H1 (cell line): ENCODE results near the gene CIAO3. TPM values are rescaled to one million over a fixed set of nuclear protein-coding genes. Genes with fewer than 3 reads are reported as not detected.

Source experiments
- CTCF ChIA-PET: fragments of 300-600 bp; sonication (Branson Sonifier 250); formaldehyde crosslinking; loops from one replicate; lab custom pipeline; 2021; ENCODE audit not compliant: partially characterized antibody; lab: Charles Lee
- POLR2A ChIA-PET: fragments of 300-600 bp; sonication (Branson Sonifier 250); formaldehyde crosslinking; loops from one replicate; lab custom pipeline; 2021; ENCODE audit warnings: inconsistent platforms; ENCODE audit not compliant: partially characterized antibody; lab: Charles Lee
- DNase-seq, 2 experiments: peaks; one replicate each; pipeline versions ENCODE4 v3.0.0 to v3.0.0-alpha.2; 2010 to 2022; ENCODE audit warnings: low spot score in 2 of 2, low read depth in 1 of 2, mixed read lengths in 1 of 2
- FAIRE-seq: peaks from 2 replicates; lab custom pipeline; 2011; peaks lifted over from hg19 to GRCh38; lab: Jason Lieb, UNC
- H2AFZ ChIP-seq: 2 replicates; pipeline ENCODE4 v1.8.1; 2012; ENCODE audit warnings: low read length, inconsistent platforms
- H2AK5ac ChIP-seq: 2 replicates; pipeline ENCODE4 v1.6.1; 2013; ENCODE audit warnings: low read depth, low read length
- H2BK120ac ChIP-seq: replicated peaks from 2 replicates; pipeline ENCODE3; 2013; ENCODE audit warnings: low read depth, low read length, inconsistent platforms
- H2BK12ac ChIP-seq: 2 replicates; pipeline ENCODE4 v1.6.1; 2013; ENCODE audit warnings: low read depth, low read length
- H2BK15ac ChIP-seq: 2 replicates; pipeline ENCODE4 v1.6.1; 2013; ENCODE audit warnings: low read length
- H2BK20ac ChIP-seq: 2 replicates; pipeline ENCODE4 v1.6.1; 2013; ENCODE audit warnings: low read length
- H2BK5ac ChIP-seq: 2 replicates; pipeline ENCODE4 v1.6.1; 2013; ENCODE audit warnings: low read depth, low read length
- H3K14ac ChIP-seq: 2 replicates; pipeline ENCODE4 v1.6.1; 2013; ENCODE audit warnings: inconsistent platforms; ENCODE audit not compliant: insufficient read length
- H3K18ac ChIP-seq: 2 replicates; pipeline ENCODE4 v1.6.1; 2013; ENCODE audit warnings: low read length; ENCODE audit errors: extremely low read depth
- H3K23ac ChIP-seq: 2 replicates; pipeline ENCODE4 v1.6.1; 2013; ENCODE audit warnings: inconsistent platforms; ENCODE audit not compliant: insufficient read length
- H3K23me2 ChIP-seq: 2 replicates; pipeline ENCODE4 v1.6.1; 2013; ENCODE audit warnings: low read depth, low read length
- H3K27ac ChIP-seq: 2 replicates; pipeline ENCODE4 v1.6.1; 2011; ENCODE audit warnings: low read depth, low read length, inconsistent platforms
- H3K27me3 ChIP-seq, 4 experiments: replicated peaks in 1 of 4; 1 replicate in 1 of 4; 2 replicates in 3 of 4; pipeline versions ENCODE4 v1.6.1 to v1.8.1; 2011 to 2013; ENCODE audit warnings: low read length in 3 of 4, mild to moderate bottlenecking in 3 of 4, inconsistent platforms in 2 of 4, mixed read lengths in 2 of 4, moderate library complexity in 1 of 4; ENCODE audit not compliant: control insufficient read depth in 3 of 4, insufficient read depth in 3 of 4; ENCODE audit errors: extremely low read depth in 1 of 4
- H3K36me3 ChIP-seq, 4 experiments: 2 replicates each; pipeline versions ENCODE4 v1.6.1 to v1.8.1; 2011 to 2013; ENCODE audit warnings: mild to moderate bottlenecking in 4 of 4, low read length in 3 of 4, moderate library complexity in 2 of 4, control low read depth in 1 of 4, inconsistent platforms in 1 of 4; ENCODE audit not compliant: insufficient read depth in 4 of 4, control insufficient read depth in 2 of 4
- H3K4ac ChIP-seq: replicated peaks from 2 replicates; pipeline ENCODE3; 2013; ENCODE audit warnings: low read length, low read depth, mixed read lengths, inconsistent platforms; ENCODE audit not compliant: insufficient read length
- H3K4me1 ChIP-seq, 4 experiments: replicated peaks in 1 of 4; 1 replicate in 1 of 4; 2 replicates in 3 of 4; pipeline versions ENCODE4 v1.6.1 to v1.8.1; 2011 to 2013; ENCODE audit warnings: low read length in 3 of 4, inconsistent platforms in 2 of 4, mixed read lengths in 1 of 4; ENCODE audit not compliant: insufficient read depth in 4 of 4, control insufficient read depth in 3 of 4
- H3K4me2 ChIP-seq, 2 experiments: 2 replicates each; pipeline versions ENCODE4 v1.6.1 to v1.8.1; 2011 to 2013; ENCODE audit warnings: low read depth in 2 of 2, low read length in 2 of 2, control low read depth in 1 of 2, inconsistent platforms in 1 of 2, mild to moderate bottlenecking in 1 of 2; ENCODE audit not compliant: insufficient read depth in 1 of 2
- H3K4me3 ChIP-seq, 4 experiments: fragments of 200-600, 300-600 bp in 1 of 4; sonication (generic), shearing (Covaris generic), sonication (Bioruptor Twin) in 1 of 4; 2 replicates each; pipeline versions ENCODE4 v1.5.1 to v1.8.1; 2011 to 2016; ENCODE audit warnings: low read length in 4 of 4, low read depth in 3 of 4, control low read depth in 2 of 4, inconsistent platforms in 2 of 4, mild to moderate bottlenecking in 2 of 4, mixed read lengths in 1 of 4, moderate library complexity in 1 of 4; ENCODE audit not compliant: insufficient read depth in 2 of 4; ENCODE audit errors: extremely low read depth in 1 of 4
- H3K56ac ChIP-seq: replicated peaks from 2 replicates; pipeline ENCODE3; 2013; ENCODE audit warnings: low read depth, mild to moderate bottlenecking, mixed read lengths, low read length, inconsistent platforms; ENCODE audit not compliant: insufficient read length
- H3K79me1 ChIP-seq: 2 replicates; pipeline ENCODE4 v1.6.1; 2013; ENCODE audit warnings: low read depth, low read length, control low read depth
- H3K79me2 ChIP-seq, 2 experiments: 2 replicates each; pipeline versions ENCODE4 v1.6.1 to v1.8.1; 2012 to 2013; ENCODE audit warnings: low read length in 2 of 2, mild to moderate bottlenecking in 2 of 2, inconsistent platforms in 1 of 2; ENCODE audit not compliant: insufficient read depth in 2 of 2, control insufficient read depth in 1 of 2
- H3K9ac ChIP-seq, 4 experiments: replicated peaks in 1 of 4; 1 replicate in 1 of 4; 2 replicates in 3 of 4; pipeline versions ENCODE4 v1.6.1 to v1.8.1; 2011 to 2013; ENCODE audit warnings: low read depth in 3 of 4, low read length in 3 of 4, control low read depth in 2 of 4, mild to moderate bottlenecking in 2 of 4, moderate library complexity in 2 of 4, inconsistent platforms in 1 of 4; ENCODE audit errors: extremely low read depth in 1 of 4
- H3K9me3 ChIP-seq, 2 experiments: 2 replicates each; pipeline versions ENCODE4 v1.6.1 to v1.8.1; 2012 to 2013; ENCODE audit warnings: mild to moderate bottlenecking in 2 of 2, moderate library complexity in 2 of 2, control low read depth in 1 of 2, inconsistent platforms in 1 of 2, low read depth in 1 of 2, low read length in 1 of 2, mixed read lengths in 1 of 2; ENCODE audit not compliant: insufficient read depth in 2 of 2
- H4K20me1 ChIP-seq, 2 experiments: replicated peaks in 1 of 2; 2 replicates each; pipeline versions ENCODE3 to v1.8.1; 2011 to 2013; ENCODE audit warnings: inconsistent platforms in 2 of 2, low read length in 2 of 2, mild to moderate bottlenecking in 1 of 2; ENCODE audit not compliant: insufficient read depth in 2 of 2, control insufficient read depth in 1 of 2
- H4K5ac ChIP-seq: 2 replicates; pipeline ENCODE4 v1.6.1; 2013; ENCODE audit warnings: low read length, low read depth, mixed read lengths, inconsistent platforms; ENCODE audit not compliant: insufficient read length
- H4K8ac ChIP-seq: 2 replicates; pipeline ENCODE4 v1.8.0; 2013; ENCODE audit warnings: mild to moderate bottlenecking, moderate library complexity, low read length, inconsistent platforms; ENCODE audit not compliant: insufficient read depth; ENCODE audit errors: extremely low read depth
- H4K91ac ChIP-seq: replicated peaks from 2 replicates; pipeline ENCODE3; 2013; ENCODE audit warnings: low read length, mixed read lengths, inconsistent platforms; ENCODE audit not compliant: insufficient read length
- BACH1 ChIP-seq: IDR thresholded peaks from 2 replicates; pipeline ENCODE4 v1.6.1; 2012; ENCODE audit warnings: low read length, improper control_type of control experiment
- EGR1 ChIP-seq: IDR thresholded peaks from 2 replicates; pipeline ENCODE4 v1.6.1; 2011; ENCODE audit warnings: low read depth, low read length, borderline replicate concordance
- HDAC2 ChIP-seq, 2 experiments: fragments of 300-600 bp in 1 of 2; sonication (generic) in 1 of 2; IDR thresholded peaks; 2 replicates each; pipeline ENCODE4 v1.6.1; 2011 to 2012; ENCODE audit warnings: low read depth in 2 of 2, low read length in 2 of 2, mild to moderate bottlenecking in 2 of 2, moderate library complexity in 2 of 2, borderline replicate concordance in 1 of 2, inconsistent platforms in 1 of 2
- JUN ChIP-seq: IDR thresholded peaks from 2 replicates; pipeline ENCODE4 v1.6.1; 2011; ENCODE audit warnings: low read depth, mild to moderate bottlenecking, improper control_type of control experiment, low read length
- NANOG ChIP-seq: IDR thresholded peaks from 2 replicates; pipeline ENCODE4 v1.6.1; 2011; ENCODE audit warnings: low read length, low read depth, mild to moderate bottlenecking, inconsistent platforms; ENCODE audit not compliant: insufficient read depth, poor library complexity, severe bottlenecking
- SP4 ChIP-seq: IDR thresholded peaks from 2 replicates; pipeline ENCODE4 v1.6.1; 2012; ENCODE audit warnings: low read length, inconsistent platforms
- SRF ChIP-seq: IDR thresholded peaks from 2 replicates; pipeline ENCODE4 v1.6.1; 2011; ENCODE audit warnings: mild to moderate bottlenecking, low read depth, low read length, moderate library complexity
- ZNF274 ChIP-seq: IDR thresholded peaks from 2 replicates; pipeline ENCODE4 v1.7.0; 2012; ENCODE audit warnings: low read length, borderline replicate concordance; ENCODE audit errors: extremely low read depth
- WGBS, 2 experiments: shearing (Covaris generic) in 1 of 2; methylation state at CpG; one replicate each; pipeline versions ENCODE4 v1.1.6 to v1.1.7; 2013 to 2015; ENCODE audit warnings: low lambda C conversion rate in 2 of 2, mixed read lengths in 2 of 2, inconsistent platforms in 1 of 2, low coverage in 1 of 2, missing lambda C conversion rate in 1 of 2; ENCODE audit not compliant: insufficient replicate concordance in 2 of 2, insufficient coverage in 1 of 2, insufficient read length in 1 of 2; ENCODE audit errors: extremely low coverage in 1 of 2, missing lambda C conversion rate in 1 of 2; 5-methylcytosine and 5-hydroxymethylcytosine counted together
- polyA plus RNA-seq, 7 experiments: library from polyadenylated mRNA; depleted of rRNA in 3 of 7; stranded (reverse) in 5 of 7; unstranded in 2 of 7; fragments of >200 nt in 5 of 7; fragments of 200-250 nt in 2 of 7; gene quantifications; 1 replicate in 5 of 7; 2 replicates in 1 of 7; 4 replicates in 1 of 7; pipeline versions ENCODE4 v1.2.1 to v1.2.3, GENCODE V29; 2011 to 2013; ENCODE audit warnings: missing spikeins in 2 of 7, mixed read lengths in 2 of 7
- total RNA-seq: library from RNA; stranded (reverse); fragmentation: NEBNext Ultra II Directional; extraction: Animal tissue kit (Norgen Biotek cat#: 25700); gene quantifications from 2 replicates; pipeline ENCODE4 v1.2.1, GENCODE V29; 2021

CIAO3 gene
- total and polyA plus RNA-seq, 2 of the 8 experiments (the other 6 are each of a cell fraction or from before 2014, with no cell fraction given), result 20.0 to 20.4 TPM

- WGBS, 2 experiments, result 95% methylated on average over 23 of the region's 24 CpGs; no CpG with 5 or more reads in 1 of the 2 experiments
Measured at GRCh38 chr16:722835-723633, 17.8 kb downstream of the CIAO3 start.

More at GRCh38 chr16:722835-723633, 17.8 kb downstream of the CIAO3 start:
- no peak overlapping the region for H3K18ac ChIP-seq
- H3K14ac ChIP-seq, result no peak overlapping the region
- POLR2A ChIA-PET, result interaction anchor here (0.7 to 23.0 kb wide), 12 partner anchors 4 to 609 kb away, joined by 3 to 353 read pairs (median 7); partner anchors contain the start of genes ANTKMT, CCDC78, CHTF18 and CIAO3
- H3K9me3 ChIP-seq, result no peaks in the 10 kb centered on the region; a peak in 1 of 4 replicates
- DNase-seq (no peak), FAIRE-seq (no peak)
- H3K4me3 ChIP-seq, result no peak overlapping the region
- no peak overlapping the region for H2AFZ ChIP-seq
- no peaks in the 10 kb centered on the region for H3K79me1 ChIP-seq
- H2BK12ac ChIP-seq, result no peak overlapping the region
- no peak overlapping the region for H3K27ac ChIP-seq
- peaks cover 0 to 25% (median 14%) of the 10 kb centered on the region in 4 experiments; a peak in 5 of 7 replicates for H3K4me1 ChIP-seq
- H2BK15ac ChIP-seq, result no peak overlapping the region
- H3K36me3 ChIP-seq, result peaks cover 0 to 6% (median 0%) of the 10 kb centered on the region in 4 experiments; a peak in 1 of 8 replicates
- H3K9ac ChIP-seq, result no peak overlapping the region
- no peak overlapping the region for H3K56ac ChIP-seq
- no peak overlapping the region for H3K23ac ChIP-seq
- H2BK5ac ChIP-seq, result no peak overlapping the region
- H4K20me1 ChIP-seq, result peaks cover 4 to 19% of the 10 kb centered on the region in 2 experiments
- no peak overlapping the region for H2AK5ac ChIP-seq
- no peak overlapping the region for H2BK20ac ChIP-seq
- CTCF ChIA-PET, result interaction anchor here (0.6 to 35.8 kb wide), 5 partner anchors 6 to 62 kb away, joined by 3 to 977 read pairs (median 424); partner anchors contain the start of genes ANTKMT, CCDC78, CHTF18 and CIAO3
- peaks cover 22% of the 10 kb centered on the region; the same call in 1 of the 2 replicates for H3K23me2 ChIP-seq
- no peak overlapping the region for H4K91ac ChIP-seq
- H4K8ac ChIP-seq, result peak overlapping the region; percentile 51; the same call in 1 of the 2 replicates
- H3K4ac ChIP-seq, result no peak overlapping the region
- H4K5ac ChIP-seq, result no peak overlapping the region
- no peaks in the 10 kb centered on the region for H3K79me2 ChIP-seq
- no peak overlapping the region for H3K4me2 ChIP-seq
- H3K27me3 ChIP-seq, result peaks cover 0 to 22% (median 5%) of the 10 kb centered on the region in 4 experiments; a peak in 4 of 7 replicates
- H2BK120ac ChIP-seq, result no peak overlapping the region
- TF ChIP-seq EGR1 (no peak), NANOG (no peak), JUN (no peak), BACH1 (no peak), HDAC2 (IDR thresholded peaks at IDR 0.05; ENCODE audit: borderline replicate concordance in 1 of 2, low read depth in 2 of 2, low read length in 2 of 2) (no peak), SP4 (no peak), ZNF274 (no peak), SRF (no peak)
